Tibial artery (tissue), 4 donors: ENCODE data around the gene TMEM135.

Source experiments
- DNase-seq, 2 donors: peaks; one replicate each; pipeline ENCODE4 v3.0.0-alpha.2; 2019
- H3K27ac ChIP-seq, 2 donors: fragments of 200-600 bp; sonication (generic) in 1 of 2; 1 replicate in 1 of 2; 2 replicates in 1 of 2; pipeline ENCODE4 v1.5.1; 2018 to 2019; ENCODE audit warnings: mild to moderate bottlenecking in 1 of 2
- H3K27me3 ChIP-seq, 2 donors: fragments of 200-600 bp; sonication (generic) in 1 of 2; one replicate each; pipeline versions ENCODE4 v1.5.1 to v1.6.0; 2016 to 2019
- H3K36me3 ChIP-seq, 3 donors: fragments of 200-600 bp; sonication (generic) in 2 of 3; one replicate each; pipeline ENCODE4 v1.5.1; 2016 to 2019; ENCODE audit warnings: mild to moderate bottlenecking in 2 of 3
- H3K4me1 ChIP-seq, 4 donors: fragments of 200-600 bp; sonication (generic) in 2 of 4; 1 replicate in 3 of 4; 2 replicates in 1 of 4; pipeline ENCODE4 v1.5.1; 2016 to 2019
- H3K4me3 ChIP-seq, 2 donors: fragments of 200-600 bp; sonication (generic) in 1 of 2; 1 replicate in 1 of 2; 2 replicates in 1 of 2; pipeline ENCODE4 v1.5.1; 2018 to 2019; ENCODE audit warnings: mild to moderate bottlenecking in 2 of 2
- H3K9me3 ChIP-seq, 3 donors: fragments of 200-600 bp; sonication (generic) in 1 of 3; one replicate each; pipeline ENCODE4 v1.5.1; 2016 to 2019
- intact Hi-C: fragments of 100-400 bp; cut with DNase I; formaldehyde crosslinking; loops from one replicate; pipeline ENCODE4 v1.15.0; 2023; ENCODE audit warnings: low total_unique reads
- TF ChIP-seq, protein P1 (sequence below), 2 experiments: fragments of 200-600 bp in 1 of 2; fragments of 450-650 bp in 1 of 2; IDR thresholded peaks; one replicate each; pipeline ENCODE4 v1.5.1; 2017 to 2019; ENCODE audit warnings: antibody characterized with exemption in 2 of 2, mild to moderate bottlenecking in 1 of 2, moderate library complexity in 1 of 2

TMEM135 gene

DNA sequence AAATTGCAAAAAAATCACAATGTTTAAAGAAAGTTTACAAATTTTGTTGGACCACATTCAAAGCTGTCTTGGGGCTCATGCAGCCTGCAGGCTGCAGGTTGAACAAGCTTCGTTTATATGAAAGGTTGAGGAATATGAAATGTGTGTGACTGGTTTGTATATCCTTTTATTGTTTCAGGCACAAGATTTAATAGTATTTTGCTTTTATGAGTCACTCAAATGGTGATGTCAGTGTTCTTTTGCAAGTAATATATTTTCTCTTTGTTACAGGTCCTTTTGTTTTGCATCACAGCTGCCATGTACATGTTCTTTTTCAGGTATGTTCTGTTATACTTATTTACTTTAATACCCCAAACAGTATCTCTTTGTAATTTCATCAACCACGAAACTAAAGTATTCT is 198.6 kb downstream of the TMEM135 start:
- Histone ChIP-seq H3K4me1 (peaks cover 0 to 54% (median 2%) of the 10 kb centered on the region in 4 donors), H3K36me3 (no peaks in the 10 kb centered on the region), H3K27ac (peak overlapping the region in 1 of 2 donors; percentile 20), H3K4me3 (no peak overlapping the region), H3K27me3 (no peaks in the 10 kb centered on the region), H3K9me3 (peaks cover 0 to 11% (median 8%) of the 10 kb centered on the region in 3 donors)
- no peak for DNase-seq
- intact Hi-C loops = no loop called here
- TF ChIP-seq, protein P1, sequence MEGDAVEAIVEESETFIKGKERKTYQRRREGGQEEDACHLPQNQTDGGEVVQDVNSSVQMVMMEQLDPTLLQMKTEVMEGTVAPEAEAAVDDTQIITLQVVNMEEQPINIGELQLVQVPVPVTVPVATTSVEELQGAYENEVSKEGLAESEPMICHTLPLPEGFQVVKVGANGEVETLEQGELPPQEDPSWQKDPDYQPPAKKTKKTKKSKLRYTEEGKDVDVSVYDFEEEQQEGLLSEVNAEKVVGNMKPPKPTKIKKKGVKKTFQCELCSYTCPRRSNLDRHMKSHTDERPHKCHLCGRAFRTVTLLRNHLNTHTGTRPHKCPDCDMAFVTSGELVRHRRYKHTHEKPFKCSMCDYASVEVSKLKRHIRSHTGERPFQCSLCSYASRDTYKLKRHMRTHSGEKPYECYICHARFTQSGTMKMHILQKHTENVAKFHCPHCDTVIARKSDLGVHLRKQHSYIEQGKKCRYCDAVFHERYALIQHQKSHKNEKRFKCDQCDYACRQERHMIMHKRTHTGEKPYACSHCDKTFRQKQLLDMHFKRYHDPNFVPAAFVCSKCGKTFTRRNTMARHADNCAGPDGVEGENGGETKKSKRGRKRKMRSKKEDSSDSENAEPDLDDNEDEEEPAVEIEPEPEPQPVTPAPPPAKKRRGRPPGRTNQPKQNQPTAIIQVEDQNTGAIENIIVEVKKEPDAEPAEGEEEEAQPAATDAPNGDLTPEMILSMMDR (IDR thresholded peaks at IDR 0.05) = no peak

- H3K9me3 ChIP-seq = no peaks in the 10 kb centered on the region
- peaks cover 0 to 54% (median 2%) of the 10 kb centered on the region in 4 donors for H3K4me1 ChIP-seq
- TF ChIP-seq, protein P1 (IDR thresholded peaks at IDR 0.05) = no peak
- no peak overlapping the region for H3K4me3 ChIP-seq
- no peaks in the 10 kb centered on the region for H3K27me3 ChIP-seq
- H3K36me3 ChIP-seq = no peaks in the 10 kb centered on the region
- H3K27ac ChIP-seq = peak overlapping the region; percentile 64 to 66
- intact Hi-C loops = no loop called here
- DNase-seq = no peak
Observed at GRCh38 chr11:87239001-87239400, 201.3 kb downstream of the TMEM135 start.

DNA sequence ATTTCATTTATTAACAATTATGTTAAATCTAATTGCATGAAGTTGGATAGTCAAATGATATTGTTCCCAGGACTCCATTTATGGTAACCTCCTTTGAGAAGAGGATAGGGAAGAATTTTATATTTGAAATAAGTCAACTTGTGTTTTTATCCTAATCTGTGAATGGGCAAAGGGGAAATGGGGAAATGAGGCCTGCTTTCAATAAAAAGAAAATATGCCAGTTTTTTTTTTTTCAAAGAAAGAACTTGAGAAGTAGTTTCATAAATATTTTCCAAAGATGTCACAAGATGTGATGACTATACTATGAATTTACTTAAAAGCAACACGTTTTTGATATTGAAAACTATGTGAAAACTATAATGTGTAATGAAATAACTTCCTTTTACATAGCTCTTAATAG is 201.8 kb downstream of the TMEM135 start:
- DNase-seq = no peak
- TF ChIP-seq, protein P1 (IDR thresholded peaks at IDR 0.05) = no peak
- H3K4me3 ChIP-seq = no peak overlapping the region
- H3K36me3 ChIP-seq = no peaks in the 10 kb centered on the region
- intact Hi-C loops = no loop called here
- H3K27me3 ChIP-seq = no peaks in the 10 kb centered on the region
- H3K4me1 ChIP-seq = peaks cover 0 to 54% (median 2%) of the 10 kb centered on the region in 4 donors
- peak overlapping the region; percentile 64 to 66 for H3K27ac ChIP-seq
- no peaks in the 10 kb centered on the region for H3K9me3 ChIP-seq

DNA sequence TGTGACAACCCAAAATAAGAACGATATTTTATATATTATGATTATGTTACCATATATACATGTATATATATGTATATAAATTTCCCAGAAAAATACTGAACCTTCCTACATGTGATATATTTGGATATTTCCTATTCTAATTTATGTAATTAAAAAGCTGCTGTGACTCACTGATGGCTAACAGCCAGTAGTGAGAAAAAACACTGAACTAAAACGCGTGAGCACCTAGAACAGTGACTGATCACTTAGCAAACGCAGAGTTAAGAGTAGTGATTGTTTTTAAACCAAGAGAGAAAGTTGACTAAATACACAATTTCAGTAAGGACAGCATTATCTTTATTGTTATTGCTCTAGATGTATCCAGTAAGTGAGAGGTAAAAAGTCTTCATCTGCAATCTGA is 213.8 kb downstream of the TMEM135 start:
- Histone ChIP-seq H3K4me1 (peaks cover 0 to 11% (median 3%) of the 10 kb centered on the region in 4 donors), H3K9me3 (no peaks in the 10 kb centered on the region), H3K27ac (no peak overlapping the region), H3K27me3 (no peaks in the 10 kb centered on the region), H3K4me3 (no peak overlapping the region), H3K36me3 (no peaks in the 10 kb centered on the region)
- DNase-seq = no peak
- intact Hi-C loops = no loop called here
- TF ChIP-seq, protein P1 (IDR thresholded peaks at IDR 0.05) = no peak

GRCh38 chr11:87252869-87253268 is 215.1 kb downstream of the TMEM135 start:
- Histone ChIP-seq H3K4me3 (no peak overlapping the region), H3K27me3 (no peaks in the 10 kb centered on the region), H3K27ac (no peak overlapping the region), H3K4me1 (peaks cover 0 to 11% (median 3%) of the 10 kb centered on the region in 4 donors), H3K36me3 (no peaks in the 10 kb centered on the region), H3K9me3 (no peaks in the 10 kb centered on the region)
- TF ChIP-seq, protein P1 (IDR thresholded peaks at IDR 0.05) = no peak
- DNase-seq = no peak
- intact Hi-C loops = no loop called here

GRCh38 chr11:87254562-87254961 is 216.8 kb downstream of the TMEM135 start:
- peaks cover 0 to 11% (median 3%) of the 10 kb centered on the region in 4 donors for H3K4me1 ChIP-seq
- no peaks in the 10 kb centered on the region for H3K9me3 ChIP-seq
- H3K36me3 ChIP-seq = no peaks in the 10 kb centered on the region
- DNase-seq = no peak
- TF ChIP-seq, protein P1 (IDR thresholded peaks at IDR 0.05) = no peak
- no peak overlapping the region for H3K4me3 ChIP-seq
- peak overlapping the region in 1 of 2 donors; percentile 28 for H3K27ac ChIP-seq
- H3K27me3 ChIP-seq = no peaks in the 10 kb centered on the region
- intact Hi-C loops = no loop called here
